HG03097 (cell line): ENCODE measurements around the gene NT5C.

Experiments used
- ATAC-seq: cut with Tn5 transposase; IDR thresholded peaks from one replicate; pipeline ENCODE4 v1.9.1; 2021; ENCODE audit not compliant: unreplicated experiment, low FRiP score

Gene NT5C

DNA sequence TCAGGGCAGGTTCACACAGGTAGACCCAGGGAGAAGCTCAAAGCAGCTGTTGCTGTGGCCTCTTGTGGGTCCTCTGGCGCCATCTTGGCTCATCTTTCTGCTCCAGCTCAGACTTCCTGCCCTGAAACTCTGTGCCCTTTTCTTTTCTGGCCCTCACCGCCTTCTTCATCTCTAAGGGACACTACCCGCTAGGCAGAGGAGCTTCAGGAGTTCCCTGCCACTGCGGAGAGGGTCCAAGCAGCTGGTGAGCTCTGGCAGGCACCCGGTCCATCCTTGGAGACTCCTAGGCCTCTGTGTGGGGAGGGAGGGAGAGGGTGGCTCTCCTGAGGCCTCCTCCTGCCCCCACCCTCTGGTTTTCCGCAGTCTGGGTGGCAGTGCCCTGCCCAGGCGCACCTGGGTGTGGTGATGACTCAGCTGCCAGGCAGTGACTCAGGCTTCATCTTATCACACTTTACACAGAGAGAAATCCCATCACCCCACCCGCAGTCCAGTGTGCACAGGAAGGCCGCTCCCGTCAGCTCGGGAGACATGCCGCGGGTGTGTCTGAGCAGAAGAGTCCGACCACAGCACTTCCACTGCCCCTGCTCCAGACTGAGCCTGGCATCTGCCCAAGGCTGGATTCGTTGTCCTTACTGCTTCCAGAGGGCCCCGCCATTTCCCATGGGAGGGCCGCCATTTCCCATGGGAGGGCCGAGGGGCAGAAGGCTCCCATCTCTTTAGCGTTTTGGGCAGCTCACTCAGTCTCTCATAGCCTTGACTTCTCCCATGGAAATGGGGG lies 7.3 kb downstream of the NT5C start:
- no peak for ATAC-seq

DNA sequence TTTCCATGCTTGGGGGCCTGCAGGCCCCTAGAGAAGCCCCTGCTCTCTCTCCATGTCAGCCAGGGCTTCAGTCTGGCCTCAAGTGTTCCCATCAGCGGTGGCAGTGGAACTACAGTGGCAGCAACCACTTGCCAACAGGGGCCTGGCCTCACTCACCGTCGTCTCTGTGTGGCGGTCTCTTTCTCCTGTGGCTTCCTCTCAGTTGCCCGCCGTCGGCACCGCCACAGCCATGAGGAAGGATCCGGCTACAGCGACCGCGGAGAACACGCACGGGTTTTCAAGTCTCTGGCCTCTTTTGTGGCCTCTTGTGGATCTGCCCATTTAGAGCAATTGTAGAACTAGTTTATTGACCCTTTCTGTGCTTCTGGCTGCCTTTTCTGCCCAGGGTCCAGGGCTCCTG lies 13.2 kb downstream of the NT5C start:
- no peak for ATAC-seq

GRCh38 chr17:75116737-75117136 lies 14.8 kb downstream of the NT5C start:
- no peak for ATAC-seq

GRCh38 chr17:75115555-75115954 lies 16.0 kb downstream of the NT5C start:
- ATAC-seq, result no peak

GRCh38 chr17:75114552-75115314 lies 16.8 kb downstream of the NT5C start:
- ATAC-seq, result no peak

GRCh38 chr17:75113798-75114551 lies 17.6 kb downstream of the NT5C start:
- ATAC-seq, result no peak

GRCh38 chr17:75111777-75112335 lies 19.7 kb downstream of the NT5C start:
- ATAC-seq, result no peak

DNA sequence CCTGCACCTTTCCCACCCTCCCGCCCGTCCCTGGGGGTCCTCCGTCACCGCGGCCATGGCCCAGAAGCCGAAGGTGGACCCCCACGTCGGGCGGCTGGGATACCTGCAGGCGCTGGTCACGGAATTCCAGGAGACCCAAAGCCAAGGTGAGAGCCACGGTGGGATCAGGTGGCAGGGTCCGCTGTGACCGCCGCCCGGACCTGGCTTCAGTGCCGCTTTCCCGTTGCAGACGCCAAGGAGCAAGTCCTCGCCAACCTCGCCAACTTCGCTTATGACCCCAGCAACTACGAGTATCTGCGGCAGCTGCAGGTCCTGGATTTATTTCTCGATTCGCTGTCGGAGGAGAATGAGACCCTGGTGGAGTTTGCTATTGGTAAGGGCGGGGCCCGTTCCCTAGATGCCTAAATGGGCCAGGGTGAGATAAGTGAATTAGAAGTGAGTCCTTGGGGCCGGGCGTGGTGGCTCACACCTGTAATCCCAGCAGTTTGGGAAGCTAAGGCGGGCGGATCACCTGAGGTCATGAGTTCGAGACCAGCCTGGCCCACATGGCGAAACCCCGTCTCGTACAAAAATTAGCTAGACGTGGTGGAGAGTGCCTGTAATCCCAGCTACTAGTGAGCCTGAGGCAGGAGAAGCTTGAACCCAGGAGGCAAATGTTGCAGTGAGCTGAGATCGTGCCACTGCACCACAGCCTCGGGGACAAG lies 21.2 kb downstream of the NT5C start:
- no peak for ATAC-seq

- ATAC-seq, result peak; percentile 61
These were observed 21.9 kb downstream of the NT5C start, which contains the start of gene ARMC7 for GRCh38 chr17:75109407-75110233. TSS of gene ARMC7 (plus strand) at chr17:75109969. CDS start at chr17:75110289, 320 bp downstream.

DNA sequence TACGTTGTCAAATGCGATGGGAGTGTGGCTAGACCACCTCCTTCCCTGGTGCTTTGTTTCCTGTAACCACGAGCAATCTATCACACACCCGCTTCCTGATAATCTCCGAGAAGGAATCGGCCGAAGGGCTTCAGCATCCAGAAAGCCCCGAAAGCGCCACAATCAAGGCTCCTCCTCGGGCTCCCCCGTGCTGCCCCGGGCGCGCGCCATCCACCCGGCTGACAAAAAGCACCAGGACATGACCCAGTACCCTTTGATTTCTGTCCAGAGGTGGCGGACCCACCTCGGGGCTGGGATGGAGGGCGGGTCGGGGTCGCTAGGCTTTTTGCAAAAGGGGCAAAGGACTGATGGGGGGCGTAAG lies 22.5 kb downstream of the NT5C start:
- ATAC-seq, result no peak

DNA sequence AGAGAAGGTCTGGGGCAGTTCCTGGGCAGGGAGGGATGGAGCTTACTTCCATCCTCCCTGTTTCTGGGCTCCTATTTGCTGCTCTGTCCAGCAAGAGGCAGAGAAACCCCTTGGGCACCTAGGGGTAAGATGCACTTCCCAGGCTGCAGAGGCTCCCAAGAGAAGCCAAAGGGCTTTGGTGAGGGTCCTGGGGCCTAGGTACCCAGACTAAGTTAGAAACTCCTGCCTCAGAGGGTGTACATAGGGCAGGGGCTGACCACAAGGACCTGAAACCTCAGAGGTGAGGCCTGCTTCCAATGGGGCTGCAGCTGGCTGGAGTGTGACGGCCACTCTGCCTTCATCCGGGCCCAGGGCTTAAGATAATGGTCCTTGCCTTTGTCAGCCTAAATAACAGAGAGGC lies 23.3 kb downstream of the NT5C start:
- no peak for ATAC-seq

- ATAC-seq, result no peak
These were observed 26.1 kb downstream of the NT5C start for GRCh38 chr17:75105126-75106080.

DNA sequence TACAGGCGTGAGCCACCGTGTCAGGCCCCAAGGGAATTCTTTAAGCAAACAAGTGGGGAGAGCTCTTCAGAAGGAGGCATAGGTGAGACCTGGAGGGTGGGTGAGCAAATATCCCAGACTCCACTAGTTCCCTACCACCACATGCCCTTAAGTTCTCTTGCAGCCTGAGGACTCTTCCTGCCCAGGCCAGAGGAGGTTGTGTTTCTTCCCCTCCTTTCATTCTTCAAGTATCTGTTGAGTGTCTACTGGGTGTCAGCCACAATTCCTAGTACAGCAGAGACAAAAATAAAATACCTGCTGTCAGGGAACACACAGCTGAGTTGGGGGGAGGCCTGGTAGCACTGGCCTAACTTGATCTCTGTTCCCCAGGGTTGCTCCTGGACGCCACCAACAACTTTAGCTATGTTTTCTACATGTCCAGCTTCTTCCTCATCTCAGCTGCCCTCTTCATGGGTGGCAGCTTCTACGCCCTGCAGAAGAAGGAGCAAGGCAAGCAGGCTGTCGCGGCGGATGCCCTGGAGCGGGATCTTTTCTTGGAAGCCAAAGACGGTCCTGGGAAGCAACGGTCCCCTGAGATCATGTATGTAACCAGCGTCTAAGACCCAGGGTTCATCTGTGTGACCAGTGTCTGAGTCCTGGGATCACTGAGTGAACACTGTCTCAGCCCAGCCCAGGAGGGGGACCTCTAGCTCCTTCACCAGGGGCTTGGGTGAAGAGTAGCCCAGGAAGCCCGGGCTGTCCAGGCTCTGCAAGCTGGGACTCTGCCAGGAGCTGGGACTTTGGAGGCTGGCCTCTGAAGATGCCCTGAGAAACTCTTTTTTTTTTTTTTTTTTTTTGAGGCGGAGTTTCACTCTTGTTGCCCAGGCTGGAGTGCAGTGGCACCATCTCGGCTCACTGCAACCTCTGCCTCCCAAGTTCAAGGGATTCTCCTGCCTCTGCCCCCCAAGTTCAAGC lies 27.7 kb downstream of the NT5C start:
- ATAC-seq, result no peak

DNA sequence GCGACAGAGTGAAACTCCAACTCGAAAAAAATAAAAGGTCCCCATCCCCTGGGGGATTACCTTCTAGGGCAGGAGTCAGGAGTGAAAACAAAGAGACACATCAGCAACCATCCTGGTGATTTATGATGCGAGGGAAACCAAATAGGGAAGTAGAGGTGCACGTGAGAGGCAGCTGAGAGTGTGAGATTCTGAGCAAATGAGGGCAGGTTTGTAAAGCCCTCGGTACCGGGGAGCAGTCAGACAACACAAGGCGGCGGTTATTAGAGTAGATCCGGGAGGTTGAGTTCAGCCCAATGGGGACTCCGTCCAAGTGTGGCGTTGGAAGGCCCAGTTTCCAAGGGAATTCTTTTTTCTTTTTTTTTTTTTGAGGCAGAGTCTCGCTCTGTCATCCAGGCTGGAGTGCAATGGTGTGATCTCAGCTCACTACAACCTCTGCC lies 29.1 kb downstream of the NT5C start:
- no peak for ATAC-seq

- no peak for ATAC-seq
These were observed 31.5 kb downstream of the NT5C start for GRCh38 chr17:75099881-75100595.

DNA sequence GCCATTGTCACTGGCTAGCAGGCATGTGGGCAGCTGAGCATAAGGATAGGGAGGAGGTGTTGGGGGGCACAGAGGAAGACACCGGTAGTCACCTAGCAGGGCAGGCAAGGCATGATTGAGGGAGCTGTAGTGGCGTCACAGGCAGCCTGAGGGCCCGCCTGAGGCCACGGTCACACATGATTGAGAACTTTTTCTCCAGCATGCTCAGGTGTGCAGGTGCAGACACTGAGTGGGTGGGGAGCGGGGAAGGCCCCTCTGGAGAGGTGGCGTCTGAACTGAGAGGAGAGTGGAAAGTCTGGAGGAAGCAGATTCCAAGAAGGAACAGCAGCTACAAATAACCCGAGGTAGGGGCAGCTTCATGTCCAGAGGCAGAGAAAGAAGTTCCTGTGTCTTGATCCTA lies 32.7 kb downstream of the NT5C start:
- no peak for ATAC-seq

GRCh38 chr17:75097865-75098264 lies 33.7 kb downstream of the NT5C start:
- no peak for ATAC-seq
